ENCODE data around the gene SLC25A1. TPM values are rescaled to one million over a fixed set of nuclear protein-coding genes. Genes with fewer than 3 reads are reported as not detected.

Gene SLC25A1
- polyA plus RNA-seq: 81.4 and 89.2 TPM in 2 replicates
- 45.8 and 46.9 TPM in 2 replicates for polyA minus RNA-seq

- Histone ChIP-seq H3K4me3 (ENCODE audit: low read length) (peak within 1 kb of the TSS; percentile 91), H3K9me3 (ENCODE audit: low read length) (no peaks in the 10 kb centered on the region), H3K4me2 (ENCODE audit: low read length) (peak within 1 kb of the TSS; percentile 6), H3K9me2 (ENCODE audit: insufficient read depth, low read length) (no peaks in the 10 kb centered on the region), H3K27ac (ENCODE audit: low read length) (peak within 1 kb of the TSS; percentile 37), H4K20me1 (ENCODE audit: insufficient read depth) (no peaks in the 10 kb centered on the region), H3K79me2 (replicated peaks; ENCODE audit: insufficient read depth, low read length) (no peaks in the 10 kb centered on the region), H2AFZ (ENCODE audit: low read depth, low read length) (peak within 1 kb of the TSS; percentile 45), H3K27me3 (ENCODE audit: insufficient read depth, low read depth, low read length) (no peaks in the 10 kb centered on the region), H3K9ac (ENCODE audit: low read length) (peak within 1 kb of the TSS; percentile 71), H3F3A (ENCODE audit: insufficient read depth, low read length, poor library complexity, severe bottlenecking) (no peaks in the 10 kb centered on the region), H3K36me3 (ENCODE audit: insufficient read depth, low read length) (no peaks in the 10 kb centered on the region)
- no peak for TF ChIP-seq SMC3 (conservative IDR thresholded peaks at IDR 0.05; ENCODE audit: poor library complexity)
- peak; percentile 86 for TF ChIP-seq MXI1 (conservative IDR thresholded peaks at IDR 0.05; ENCODE audit: poor library complexity, severe bottlenecking)
- no peak for TF ChIP-seq RAD21 (conservative IDR thresholded peaks at IDR 0.05)
- TF ChIP-seq TAF1 (IDR thresholded peaks at IDR 0.05; ENCODE audit: low read depth): peak; percentile 50
- TF ChIP-seq, protein P1, sequence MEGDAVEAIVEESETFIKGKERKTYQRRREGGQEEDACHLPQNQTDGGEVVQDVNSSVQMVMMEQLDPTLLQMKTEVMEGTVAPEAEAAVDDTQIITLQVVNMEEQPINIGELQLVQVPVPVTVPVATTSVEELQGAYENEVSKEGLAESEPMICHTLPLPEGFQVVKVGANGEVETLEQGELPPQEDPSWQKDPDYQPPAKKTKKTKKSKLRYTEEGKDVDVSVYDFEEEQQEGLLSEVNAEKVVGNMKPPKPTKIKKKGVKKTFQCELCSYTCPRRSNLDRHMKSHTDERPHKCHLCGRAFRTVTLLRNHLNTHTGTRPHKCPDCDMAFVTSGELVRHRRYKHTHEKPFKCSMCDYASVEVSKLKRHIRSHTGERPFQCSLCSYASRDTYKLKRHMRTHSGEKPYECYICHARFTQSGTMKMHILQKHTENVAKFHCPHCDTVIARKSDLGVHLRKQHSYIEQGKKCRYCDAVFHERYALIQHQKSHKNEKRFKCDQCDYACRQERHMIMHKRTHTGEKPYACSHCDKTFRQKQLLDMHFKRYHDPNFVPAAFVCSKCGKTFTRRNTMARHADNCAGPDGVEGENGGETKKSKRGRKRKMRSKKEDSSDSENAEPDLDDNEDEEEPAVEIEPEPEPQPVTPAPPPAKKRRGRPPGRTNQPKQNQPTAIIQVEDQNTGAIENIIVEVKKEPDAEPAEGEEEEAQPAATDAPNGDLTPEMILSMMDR (IDR thresholded peaks at IDR 0.05; ENCODE audit: poor library complexity, severe bottlenecking): no peak
- TF ChIP-seq, protein P2, sequence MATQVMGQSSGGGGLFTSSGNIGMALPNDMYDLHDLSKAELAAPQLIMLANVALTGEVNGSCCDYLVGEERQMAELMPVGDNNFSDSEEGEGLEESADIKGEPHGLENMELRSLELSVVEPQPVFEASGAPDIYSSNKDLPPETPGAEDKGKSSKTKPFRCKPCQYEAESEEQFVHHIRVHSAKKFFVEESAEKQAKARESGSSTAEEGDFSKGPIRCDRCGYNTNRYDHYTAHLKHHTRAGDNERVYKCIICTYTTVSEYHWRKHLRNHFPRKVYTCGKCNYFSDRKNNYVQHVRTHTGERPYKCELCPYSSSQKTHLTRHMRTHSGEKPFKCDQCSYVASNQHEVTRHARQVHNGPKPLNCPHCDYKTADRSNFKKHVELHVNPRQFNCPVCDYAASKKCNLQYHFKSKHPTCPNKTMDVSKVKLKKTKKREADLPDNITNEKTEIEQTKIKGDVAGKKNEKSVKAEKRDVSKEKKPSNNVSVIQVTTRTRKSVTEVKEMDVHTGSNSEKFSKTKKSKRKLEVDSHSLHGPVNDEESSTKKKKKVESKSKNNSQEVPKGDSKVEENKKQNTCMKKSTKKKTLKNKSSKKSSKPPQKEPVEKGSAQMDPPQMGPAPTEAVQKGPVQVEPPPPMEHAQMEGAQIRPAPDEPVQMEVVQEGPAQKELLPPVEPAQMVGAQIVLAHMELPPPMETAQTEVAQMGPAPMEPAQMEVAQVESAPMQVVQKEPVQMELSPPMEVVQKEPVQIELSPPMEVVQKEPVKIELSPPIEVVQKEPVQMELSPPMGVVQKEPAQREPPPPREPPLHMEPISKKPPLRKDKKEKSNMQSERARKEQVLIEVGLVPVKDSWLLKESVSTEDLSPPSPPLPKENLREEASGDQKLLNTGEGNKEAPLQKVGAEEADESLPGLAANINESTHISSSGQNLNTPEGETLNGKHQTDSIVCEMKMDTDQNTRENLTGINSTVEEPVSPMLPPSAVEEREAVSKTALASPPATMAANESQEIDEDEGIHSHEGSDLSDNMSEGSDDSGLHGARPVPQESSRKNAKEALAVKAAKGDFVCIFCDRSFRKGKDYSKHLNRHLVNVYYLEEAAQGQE (IDR thresholded peaks at IDR 0.05; ENCODE audit: borderline replicate concordance): no peak
- no peak for TF ChIP-seq EP300 (conservative IDR thresholded peaks at IDR 0.05; ENCODE audit: poor library complexity, severe bottlenecking)
- TF ChIP-seq POLR2AphosphoS5 (IDR thresholded peaks at IDR 0.05): no peak
Observed at GRCh38 chr22:19178657-19179496, at the start of gene SLC25A1. Gene SLC25A1, minus strand, starts transcription at chr22:19178736. Its CDS starts 63 bp downstream, at chr22:19178673.

- H3K36me3 ChIP-seq (ENCODE audit: insufficient read depth, low read length): no peaks in the 10 kb centered on the region
- H3K4me3 ChIP-seq (ENCODE audit: low read length): no peak overlapping the region
- no peaks in the 10 kb centered on the region for H3K9me2 ChIP-seq (ENCODE audit: insufficient read depth, low read length)
- H2AFZ ChIP-seq (ENCODE audit: low read depth, low read length): no peak overlapping the region
- no peak overlapping the region for H3K4me2 ChIP-seq (ENCODE audit: low read length)
- no peak overlapping the region for H3K9ac ChIP-seq (ENCODE audit: low read length)
- TF ChIP-seq, protein P2 (IDR thresholded peaks at IDR 0.05; ENCODE audit: borderline replicate concordance): no peak
- TF ChIP-seq EZH2 (IDR thresholded peaks at IDR 0.05; ENCODE audit: borderline replicate concordance, insufficient read depth, low read length, poor library complexity, severe bottlenecking) (no peak), POLR2AphosphoS5 (IDR thresholded peaks at IDR 0.05) (no peak), RAD21 (conservative IDR thresholded peaks at IDR 0.05) (no peak), TAF1 (IDR thresholded peaks at IDR 0.05; ENCODE audit: low read depth) (no peak), MXI1 (conservative IDR thresholded peaks at IDR 0.05; ENCODE audit: poor library complexity, severe bottlenecking) (no peak), EP300 (conservative IDR thresholded peaks at IDR 0.05; ENCODE audit: poor library complexity, severe bottlenecking) (no peak), SMC3 (conservative IDR thresholded peaks at IDR 0.05; ENCODE audit: poor library complexity) (no peak)
- TF ChIP-seq, protein P1 (IDR thresholded peaks at IDR 0.05; ENCODE audit: poor library complexity, severe bottlenecking): no peak
- no peaks in the 10 kb centered on the region for H4K20me1 ChIP-seq (ENCODE audit: insufficient read depth)
- H3F3A ChIP-seq (ENCODE audit: insufficient read depth, low read length, poor library complexity, severe bottlenecking): no peaks in the 10 kb centered on the region
- H3K79me2 ChIP-seq (replicated peaks; ENCODE audit: insufficient read depth, low read length): no peaks in the 10 kb centered on the region
- no peak overlapping the region for H3K27ac ChIP-seq (ENCODE audit: low read length)
- H3K27me3 ChIP-seq (ENCODE audit: insufficient read depth, low read depth, low read length): no peaks in the 10 kb centered on the region
- H3K9me3 ChIP-seq (ENCODE audit: low read length): no peaks in the 10 kb centered on the region
Observed at GRCh38 chr22:19228179-19228578, 49.6 kb upstream of the SLC25A1 start.

All from neural cell (in vitro differentiated cells).